Measurements from ENCODE around the gene CMSS1.

The CMSS1 gene

DNA sequence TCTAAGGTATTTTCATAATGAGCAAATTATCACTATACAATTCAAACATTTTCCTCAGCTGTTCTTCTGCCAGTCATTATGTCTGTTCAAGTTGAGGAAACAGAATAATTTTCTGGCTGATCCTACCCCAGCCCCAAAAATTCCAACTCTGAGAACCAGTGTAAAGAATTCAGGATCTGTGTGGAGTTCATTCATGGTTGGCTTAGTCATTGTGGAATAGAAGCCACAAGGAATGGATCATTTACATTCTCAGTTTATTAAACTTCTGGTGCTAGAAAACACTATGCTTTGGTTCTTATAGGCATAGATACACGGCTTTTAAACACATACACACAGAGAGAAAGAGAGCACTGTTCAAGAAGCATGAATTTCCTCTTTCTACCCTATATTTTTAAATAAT is 134.6 kb downstream of the CMSS1 start:
- TF ChIP-seq, protein P1, sequence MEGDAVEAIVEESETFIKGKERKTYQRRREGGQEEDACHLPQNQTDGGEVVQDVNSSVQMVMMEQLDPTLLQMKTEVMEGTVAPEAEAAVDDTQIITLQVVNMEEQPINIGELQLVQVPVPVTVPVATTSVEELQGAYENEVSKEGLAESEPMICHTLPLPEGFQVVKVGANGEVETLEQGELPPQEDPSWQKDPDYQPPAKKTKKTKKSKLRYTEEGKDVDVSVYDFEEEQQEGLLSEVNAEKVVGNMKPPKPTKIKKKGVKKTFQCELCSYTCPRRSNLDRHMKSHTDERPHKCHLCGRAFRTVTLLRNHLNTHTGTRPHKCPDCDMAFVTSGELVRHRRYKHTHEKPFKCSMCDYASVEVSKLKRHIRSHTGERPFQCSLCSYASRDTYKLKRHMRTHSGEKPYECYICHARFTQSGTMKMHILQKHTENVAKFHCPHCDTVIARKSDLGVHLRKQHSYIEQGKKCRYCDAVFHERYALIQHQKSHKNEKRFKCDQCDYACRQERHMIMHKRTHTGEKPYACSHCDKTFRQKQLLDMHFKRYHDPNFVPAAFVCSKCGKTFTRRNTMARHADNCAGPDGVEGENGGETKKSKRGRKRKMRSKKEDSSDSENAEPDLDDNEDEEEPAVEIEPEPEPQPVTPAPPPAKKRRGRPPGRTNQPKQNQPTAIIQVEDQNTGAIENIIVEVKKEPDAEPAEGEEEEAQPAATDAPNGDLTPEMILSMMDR (IDR thresholded peaks at IDR 0.05; ENCODE audit: insufficient read depth, low read depth, low read length, missing control alignments): no peak
- DNase-seq (ENCODE audit: low read depth): no peak
- H3K4me3 ChIP-seq (ENCODE audit: low read length): no peak overlapping the region

GRCh38 chr3:99953596-99953995 is 135.9 kb downstream of the CMSS1 start:
- no peak overlapping the region for H3K4me3 ChIP-seq (ENCODE audit: low read length)
- no peak for DNase-seq (ENCODE audit: low read depth)
- TF ChIP-seq, protein P1 (IDR thresholded peaks at IDR 0.05; ENCODE audit: insufficient read depth, low read depth, low read length, missing control alignments): no peak

DNA sequence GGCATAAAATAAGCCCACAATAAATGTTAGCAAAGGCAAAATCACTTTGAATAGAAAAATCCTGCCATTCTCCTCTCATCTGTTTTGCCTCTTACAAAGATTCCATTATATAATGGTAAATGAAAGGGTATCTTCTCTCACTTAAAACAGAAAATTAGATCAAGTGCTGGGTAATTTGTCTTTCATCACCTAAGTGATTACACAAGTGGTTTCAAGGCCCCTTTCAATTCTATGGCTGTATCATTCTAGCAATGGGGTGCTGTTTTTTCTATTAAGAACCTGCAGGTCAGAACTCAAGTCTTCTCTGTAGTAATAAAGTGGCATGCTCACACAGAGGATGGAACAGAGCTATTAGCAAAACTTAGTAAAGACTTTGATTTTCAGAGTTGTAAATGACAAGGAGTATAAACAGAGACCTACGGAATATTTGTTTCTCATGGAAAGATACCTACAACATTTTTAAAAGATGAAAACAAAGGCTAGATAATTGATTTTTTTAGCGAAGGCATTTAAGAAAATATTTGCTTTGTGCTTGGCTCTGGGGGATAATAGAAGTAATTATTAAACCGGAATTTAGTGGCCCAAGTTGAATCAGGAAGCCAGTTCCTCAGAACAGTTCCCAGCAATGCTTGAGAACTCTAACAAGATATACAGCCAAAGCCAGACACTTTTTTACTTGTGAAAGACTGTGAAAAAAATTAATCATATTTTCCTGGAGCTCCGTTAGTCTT is 137.4 kb downstream of the CMSS1 start:
- TF ChIP-seq, protein P1 (IDR thresholded peaks at IDR 0.05; ENCODE audit: insufficient read depth, low read depth, low read length, missing control alignments): no peak
- no peak for DNase-seq (ENCODE audit: low read depth)
- no peak overlapping the region for H3K4me3 ChIP-seq (ENCODE audit: low read length)

- no peak for DNase-seq (ENCODE audit: low read depth)
- TF ChIP-seq, protein P1 (IDR thresholded peaks at IDR 0.05; ENCODE audit: insufficient read depth, low read depth, low read length, missing control alignments): no peak
- H3K4me3 ChIP-seq (ENCODE audit: low read length): no peak overlapping the region
These were observed 138.3 kb downstream of the CMSS1 start for GRCh38 chr3:99955773-99956562.

GRCh38 chr3:99957151-99957796 is 139.6 kb downstream of the CMSS1 start:
- H3K4me3 ChIP-seq (ENCODE audit: low read length): no peak overlapping the region
- no peak for DNase-seq (ENCODE audit: low read depth)
- TF ChIP-seq, protein P1 (IDR thresholded peaks at IDR 0.05; ENCODE audit: insufficient read depth, low read depth, low read length, missing control alignments): no peak

DNA sequence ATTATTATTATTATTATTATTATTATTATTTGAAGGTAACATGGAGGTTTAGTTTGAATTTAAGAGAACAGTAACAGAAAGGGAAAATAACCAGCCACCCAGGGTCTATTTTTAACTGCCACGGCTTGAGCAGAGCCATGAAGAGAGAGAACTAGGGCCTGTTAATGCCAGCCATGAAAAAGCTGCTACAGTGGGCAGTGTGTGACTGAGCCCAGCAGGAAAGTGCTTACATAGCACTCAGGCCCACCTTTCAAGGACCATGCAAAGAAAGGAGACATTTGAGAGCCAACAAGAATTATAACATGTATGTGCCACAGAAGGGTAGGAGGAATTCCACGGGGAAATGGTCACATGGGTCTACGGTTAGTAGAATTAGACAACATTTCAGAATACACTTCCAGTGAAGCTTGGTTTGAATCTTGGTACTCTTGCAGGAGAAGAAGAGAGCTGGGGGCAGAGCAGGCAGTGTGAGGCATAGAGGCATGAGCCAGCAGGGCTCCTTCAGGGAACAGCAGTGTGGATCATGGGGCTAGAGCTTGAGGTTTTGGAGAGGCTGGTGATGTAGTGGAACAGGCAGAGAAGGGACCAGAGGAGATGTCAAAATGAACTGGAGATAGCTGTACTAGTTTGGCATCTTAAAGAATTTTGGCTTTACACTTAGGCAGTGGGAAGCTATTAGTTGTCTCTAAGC is 140.7 kb downstream of the CMSS1 start:
- TF ChIP-seq, protein P1 (IDR thresholded peaks at IDR 0.05; ENCODE audit: insufficient read depth, low read depth, low read length, missing control alignments): no peak
- DNase-seq (ENCODE audit: low read depth): no peak

More for the DNA sequence above, 140.7 kb downstream of the CMSS1 start:
- no peak overlapping the region for H3K4me3 ChIP-seq (ENCODE audit: low read length)

All from epithelial cell of esophagus (primary cell).